Small intestine (tissue), 7 donors: ENCODE data around the gene FAM89B. TPM values are rescaled to one million over a fixed set of nuclear protein-coding genes. Genes with fewer than 3 reads are reported as not detected.

ENCODE experiments used
- DNase-seq, 2 donors: peaks; one replicate each; pipeline versions ENCODE4 v3.0.0 to v3.0.0-alpha.2; 2013
- FAIRE-seq: peaks from 2 replicates; lab custom pipeline; 2012; peaks lifted over from hg19 to GRCh38; lab: Jason Lieb, UNC
- H3K27ac ChIP-seq, 3 donors: one replicate each; pipeline ENCODE4 v1.5.1; 2013; ENCODE audit warnings: low read length in 2 of 3, mild to moderate bottlenecking in 2 of 3, control low read depth in 1 of 3, inconsistent platforms in 1 of 3, low read depth in 1 of 3, moderate library complexity in 1 of 3
- H3K27me3 ChIP-seq, 3 donors: one replicate each; pipeline ENCODE4 v1.6.1; 2013; ENCODE audit warnings: low read length in 3 of 3, inconsistent platforms in 1 of 3; ENCODE audit not compliant: control insufficient read depth in 3 of 3, insufficient read depth in 3 of 3
- H3K36me3 ChIP-seq, 3 donors: one replicate each; pipeline ENCODE4 v1.6.1; 2013; ENCODE audit warnings: low read length in 3 of 3, inconsistent platforms in 1 of 3, low read depth in 1 of 3, mild to moderate bottlenecking in 1 of 3, moderate library complexity in 1 of 3; ENCODE audit not compliant: control insufficient read depth in 3 of 3, insufficient read depth in 2 of 3
- H3K4me1 ChIP-seq, 3 donors: one replicate each; pipeline ENCODE4 v1.6.1; 2013; ENCODE audit warnings: low read length in 2 of 3, inconsistent platforms in 1 of 3, low read depth in 1 of 3, mild to moderate bottlenecking in 1 of 3, moderate library complexity in 1 of 3; ENCODE audit not compliant: control insufficient read depth in 3 of 3, insufficient read depth in 2 of 3
- H3K4me3 ChIP-seq, 3 donors: one replicate each; pipeline ENCODE4 v1.5.1; 2013; ENCODE audit warnings: low read length in 3 of 3, control low read depth in 1 of 3, inconsistent platforms in 1 of 3, low read depth in 1 of 3, mild to moderate bottlenecking in 1 of 3, moderate library complexity in 1 of 3
- H3K9me3 ChIP-seq, 2 donors: one replicate each; pipeline ENCODE4 v1.6.1; 2013; ENCODE audit warnings: low read depth in 1 of 2, low read length in 1 of 2; ENCODE audit not compliant: control insufficient read depth in 2 of 2, insufficient read depth in 1 of 2
- WGBS, 3 donors: extraction: QIAGEN DNeasy Blood & Tissue Kit; methylation state at CpG; one replicate each; pipeline ENCODE4 v1.1.7; 2013; 5-methylcytosine and 5-hydroxymethylcytosine counted together
- polyA plus RNA-seq, 4 donors: library from polyadenylated mRNA; stranded (reverse) in 3 of 4; unstranded in 1 of 4; fragments of 200-250 nt in 3 of 4; fragments of 120-200 nt in 1 of 4; gene quantifications; one replicate each; pipeline versions ENCODE4 v1.2.1 to v1.2.3, GENCODE V29; 2013
- donor health status: healthy with polysubstance abuse.
- donor health status: control.
- donor health status: control.
- donor health status: Bipolar disorder and iron deficiency.
- donor health status: healthy.

FAM89B gene
- polyA plus RNA-seq, 4 donors: 15.9 to 39.2 (median 33.4) TPM

DNA sequence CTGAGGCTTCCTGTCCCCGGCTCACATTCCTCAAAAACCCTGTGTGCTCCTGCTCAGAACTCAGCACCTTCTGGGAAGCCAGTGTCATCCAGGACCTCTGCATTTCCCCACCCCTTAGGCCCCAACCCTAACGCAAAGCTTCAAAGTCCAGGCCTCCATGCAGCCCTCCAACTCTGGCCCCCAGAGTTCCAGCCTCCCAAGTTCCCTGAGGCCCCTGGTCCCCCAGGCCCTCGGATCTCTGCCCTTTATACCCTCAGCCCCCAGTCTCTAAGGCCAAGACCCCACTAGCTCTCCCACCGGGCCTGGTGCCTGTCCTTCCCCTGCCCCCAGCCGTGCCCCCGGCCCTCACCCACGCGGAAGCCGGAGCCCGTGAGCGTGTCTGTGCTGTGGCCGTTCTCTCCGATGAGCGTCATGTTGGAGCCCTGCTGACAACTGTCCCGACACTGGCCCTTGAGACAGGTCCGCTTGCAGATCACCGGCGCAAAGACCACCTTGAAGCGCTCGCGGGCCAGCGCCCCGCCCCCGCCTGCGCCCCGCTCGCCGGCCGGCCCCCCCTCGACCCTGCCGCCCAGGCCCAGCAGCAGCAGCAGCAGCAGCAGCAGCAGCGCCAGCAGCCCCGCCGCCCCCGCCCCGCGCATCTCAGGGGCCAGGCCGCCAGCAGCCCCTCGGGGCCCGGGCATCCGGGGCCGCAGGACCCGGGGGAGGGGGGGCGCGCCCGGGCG is 14.9 kb upstream of the FAM89B start:
- H3K27me3 ChIP-seq: no peaks in the 10 kb centered on the region
- 4 to 11% (median 5%) methylated on average over 30 to 47 of the region's 47 CpGs for WGBS, 3 donors
- peak overlapping the region; percentile 51 to 55 (median 52) for H3K4me3 ChIP-seq
- peaks cover 0 to 69% (median 0%) of the 10 kb centered on the region in 3 donors for H3K4me1 ChIP-seq
- H3K9me3 ChIP-seq: no peaks in the 10 kb centered on the region
- peaks cover 0 to 27% (median 0%) of the 10 kb centered on the region in 3 donors for H3K36me3 ChIP-seq
- H3K27ac ChIP-seq: peak overlapping the region; percentile 21 to 83 (median 43)
- DNase-seq (peak in 1 of 2 donors; percentile 76), FAIRE-seq (no peak)

- no peaks in the 10 kb centered on the region for H3K9me3 ChIP-seq
- no peaks in the 10 kb centered on the region for H3K27me3 ChIP-seq
- peak within 1 kb of the TSS; percentile 51 to 55 (median 52) for H3K4me3 ChIP-seq
- H3K27ac ChIP-seq: peak within 1 kb of the TSS; percentile 58 to 92 (median 91)
- 1% methylated on average over 40 to 79 of the region's 79 CpGs for WGBS, 3 donors
- peaks cover 0 to 20% (median 0%) of the 10 kb centered on the region in 3 donors for H3K36me3 ChIP-seq
- H3K4me1 ChIP-seq: peaks cover 0 to 63% (median 0%) of the 10 kb centered on the region in 3 donors
- peak; percentile 61 to 81 for DNase-seq
- no peak for FAIRE-seq
These were observed 14.1 kb upstream of the FAM89B start, which contains the start of gene LTBP3 for GRCh38 chr11:65558002-65558929. TSS of gene LTBP3 (minus strand) at chr11:65558359. CDS start at chr11:65557959, 400 bp downstream.

DNA sequence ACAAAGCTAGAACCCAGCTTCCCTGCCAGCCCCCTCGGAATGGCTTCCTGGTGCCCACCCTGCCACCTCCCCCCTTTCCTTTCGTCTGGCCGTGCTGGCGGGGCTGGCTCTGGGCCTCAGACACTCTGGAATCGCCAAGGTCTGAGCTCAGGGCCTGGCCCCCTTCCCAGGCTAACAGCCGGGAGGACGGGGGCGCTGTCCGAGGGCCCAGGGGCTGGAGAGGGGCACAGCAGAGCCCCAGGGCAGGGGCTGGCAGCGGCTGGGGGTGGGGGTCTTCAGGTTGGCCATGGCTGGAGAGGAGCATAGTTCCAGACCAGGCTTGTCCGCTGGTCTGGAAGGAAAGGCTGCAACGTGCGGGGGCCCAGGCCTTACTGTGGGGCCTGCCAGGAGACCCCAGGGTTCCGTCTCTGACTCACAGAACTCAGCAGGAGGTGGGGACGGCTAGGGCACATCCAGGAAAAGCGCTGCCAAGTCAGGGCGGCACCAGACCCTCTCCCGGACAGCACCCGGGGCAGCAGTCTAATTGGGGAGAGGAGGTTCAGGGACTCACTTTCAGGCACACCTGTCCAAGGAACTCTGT is 13.3 kb upstream of the FAM89B start:
- Histone ChIP-seq H3K27ac (peak overlapping the region; percentile 58 to 92 (median 91)), H3K27me3 (no peaks in the 10 kb centered on the region), H3K9me3 (no peaks in the 10 kb centered on the region), H3K4me3 (peak overlapping the region in 1 of 3 donors; percentile 48), H3K36me3 (peaks cover 0 to 17% (median 0%) of the 10 kb centered on the region in 3 donors), H3K4me1 (peaks cover 0 to 57% (median 0%) of the 10 kb centered on the region in 3 donors)
- WGBS, 3 donors: 54 to 61% (median 58%) methylated on average over 17 to 19 of the region's 19 CpGs
- DNase-seq (no peak), FAIRE-seq (no peak)

DNA sequence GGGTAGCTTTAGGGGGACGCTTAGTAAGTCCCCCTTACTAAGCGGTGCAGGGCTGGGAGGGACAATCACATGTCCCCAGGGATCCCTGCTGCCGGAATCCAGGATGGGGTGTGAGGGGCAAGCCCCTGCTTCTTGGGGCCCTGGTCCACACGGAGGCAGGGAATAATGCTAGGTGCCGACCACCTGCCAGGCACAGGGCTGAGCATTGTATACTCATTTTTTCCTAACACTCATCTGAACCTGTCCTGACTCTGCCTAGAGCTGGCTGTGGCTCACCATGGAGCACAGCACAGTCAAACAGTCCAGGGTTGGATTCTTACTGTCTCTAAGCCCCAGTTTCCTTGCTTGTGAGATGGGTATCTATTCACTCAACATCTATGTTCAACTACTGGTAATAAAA is 12.8 kb upstream of the FAM89B start:
- no peaks in the 10 kb centered on the region for H3K9me3 ChIP-seq
- peaks cover 0 to 53% (median 0%) of the 10 kb centered on the region in 3 donors for H3K4me1 ChIP-seq
- peaks cover 0 to 13% (median 0%) of the 10 kb centered on the region in 3 donors for H3K36me3 ChIP-seq
- no peak overlapping the region for H3K4me3 ChIP-seq
- 67 to 77% (median 68%) methylated on average over 5 of the region's 5 CpGs for WGBS, 3 donors
- peak overlapping the region in 2 of 3 donors; percentile 91 to 92 for H3K27ac ChIP-seq
- DNase-seq (no peak), FAIRE-seq (no peak)
- no peaks in the 10 kb centered on the region for H3K27me3 ChIP-seq

- H3K27me3 ChIP-seq: no peaks in the 10 kb centered on the region
- no peaks in the 10 kb centered on the region for H3K9me3 ChIP-seq
- H3K4me1 ChIP-seq: peaks cover 0 to 48% (median 0%) of the 10 kb centered on the region in 3 donors
- H3K36me3 ChIP-seq: peaks cover 0 to 12% (median 0%) of the 10 kb centered on the region in 3 donors
- H3K4me3 ChIP-seq: no peak overlapping the region
- WGBS, 3 donors: 10 to 46% (median 25%) methylated on average over 5 of the region's 5 CpGs
- DNase-seq: peak in 1 of 2 donors; percentile 60
- peak overlapping the region in 2 of 3 donors; percentile 59 to 91 for H3K27ac ChIP-seq
- no peak for FAIRE-seq
These were observed 12.3 kb upstream of the FAM89B start for GRCh38 chr11:65559951-65560537.

- no peak for FAIRE-seq
- WGBS, 3 donors: 18 to 27% (median 27%) methylated on average over 14 to 15 of the region's 15 CpGs
- H3K4me1 ChIP-seq: peaks cover 0 to 41% (median 0%) of the 10 kb centered on the region in 3 donors
These were observed 11.6 kb upstream of the FAM89B start for GRCh38 chr11:65560555-65561418.

GRCh38 chr11:65562020-65562419 is 10.3 kb upstream of the FAM89B start:
- 64 to 83% (median 66%) methylated on average over 7 of the region's 7 CpGs for WGBS, 3 donors
- no peak for FAIRE-seq
- Histone ChIP-seq H3K36me3 (peaks cover 0 to 11% (median 0%) of the 10 kb centered on the region in 3 donors), H3K4me1 (peaks cover 0 to 29% (median 2%) of the 10 kb centered on the region in 3 donors), H3K4me3 (no peak overlapping the region), H3K27me3 (no peaks in the 10 kb centered on the region), H3K9me3 (no peaks in the 10 kb centered on the region), H3K27ac (no peak overlapping the region)
- DNase-seq: no peak

More at GRCh38 chr11:65560555-65561418, 11.6 kb upstream of the FAM89B start:
- peaks cover 0 to 6% (median 0%) of the 10 kb centered on the region in 3 donors for H3K36me3 ChIP-seq
- H3K4me3 ChIP-seq: no peak overlapping the region
- H3K27ac ChIP-seq: peak overlapping the region in 2 of 3 donors; percentile 59 to 91
- H3K9me3 ChIP-seq: no peaks in the 10 kb centered on the region
- DNase-seq: peak in 1 of 2 donors; percentile 40
- no peaks in the 10 kb centered on the region for H3K27me3 ChIP-seq
